ENCODE results near the gene ACTL7A. TPM values are rescaled to one million over a fixed set of nuclear protein-coding genes. Genes with fewer than 3 reads are reported as not detected.
A peak's percentile ranks its signal among the peaks of the same experiment; 100 is the strongest.

ACTL7A gene
- total and polyA plus RNA-seq, 9 of the 15 experiments (the other 6 are each of a cell fraction or from before 2014, with no cell fraction given) = not detected

- TF ChIP-seq MYC (IDR thresholded peaks at IDR 0.05; ENCODE audit: low read depth, low read length) = 0 out of 2 replicates have a peak, but pooled peaks have one; percentile 39
- TF ChIP-seq MYC (CRISPR knock-in tag; IDR thresholded peaks at IDR 0.05; ENCODE audit: borderline replicate concordance, low read depth) = no peak
- peak; percentile 87 for TF ChIP-seq DPF2 (IDR thresholded peaks at IDR 0.05)
- no peak for TF ChIP-seq MIER1 (IDR thresholded peaks at IDR 0.05; ENCODE audit: low read depth)
- TF ChIP-seq ZNF253 (CRISPR knock-in tag; conservative IDR thresholded peaks at IDR 0.05) = no peak
- no peak for TF ChIP-seq STAT5B (CRISPR knock-in tag; IDR thresholded peaks at IDR 0.05)
- peak; percentile 59; the same call in 1 of the 2 replicates for TF ChIP-seq OTX1 (CRISPR knock-in tag; IDR thresholded peaks at IDR 0.05)
- peak; percentile 45; the same call in 1 of the 2 replicates for TF ChIP-seq ESRRA (IDR thresholded peaks at IDR 0.05; ENCODE audit: borderline replicate concordance, low read depth)
- TF ChIP-seq MTF1 (CRISPR knock-in tag; IDR thresholded peaks at IDR 0.05; ENCODE audit: borderline replicate concordance) = no peak
- TF ChIP-seq PTTG1 (tag; IDR thresholded peaks at IDR 0.05; ENCODE audit: low read depth) = no peak
- peak; percentile 41; the same call in 1 of the 2 replicates for TF ChIP-seq HLTF (IDR thresholded peaks at IDR 0.05)
- TF ChIP-seq CEBPZ (IDR thresholded peaks at IDR 0.05; ENCODE audit: borderline replicate concordance, low read depth, low read length) = no peak
- no peak for TF ChIP-seq SRSF9 (IDR thresholded peaks at IDR 0.05; ENCODE audit: borderline replicate concordance, low read depth, low read length)
- 0 out of 2 replicates have a peak, but pooled peaks have one; percentile 55 for TF ChIP-seq FOXA1 (IDR thresholded peaks at IDR 0.05; ENCODE audit: borderline replicate concordance)
- no peak for TF ChIP-seq SPI1 (IDR thresholded peaks at IDR 0.05; ENCODE audit: borderline replicate concordance, low read depth, low read length)
- no peak for TF ChIP-seq RB1 (IDR thresholded peaks at IDR 0.05; ENCODE audit: low read depth)
- TF ChIP-seq MYBL2 (IDR thresholded peaks at IDR 0.05; ENCODE audit: low read depth) = peak; percentile 29; the same call in 1 of the 2 replicates
- no peak for TF ChIP-seq MYBL2 (CRISPR knock-in tag; IDR thresholded peaks at IDR 0.05; ENCODE audit: borderline replicate concordance)
- TF ChIP-seq ZC3H11A (IDR thresholded peaks at IDR 0.05; ENCODE audit: low read depth, low read length) = no peak
Measured at GRCh38 chr9:108903420-108904103, 41.5 kb downstream of the ACTL7A start (continued).

All from K562 (cell line).